GM18870 (cell line): Measurements from ENCODE around the gene CCL14.
"Not testable (repeated sequence)": the region's sequence is repeated elsewhere in the genome, so short reads cannot be mapped to it uniquely, and the experiment has no call there.

Source experiments
- ATAC-seq: cut with Tn5 transposase; IDR thresholded peaks from one replicate; pipeline ENCODE4 v1.9.1; 2021; ENCODE audit warnings: moderate library complexity; ENCODE audit not compliant: unreplicated experiment

CCL14 gene

GRCh38 chr17:35943537-35943936 lies 43.0 kb downstream of the CCL14 start, which contains the start of gene LYZL6:
TSS of gene LYZL6 (minus strand) at chr17:35943713. CDS start at chr17:35939356, 4,357 bp downstream.
- no peak for ATAC-seq

DNA sequence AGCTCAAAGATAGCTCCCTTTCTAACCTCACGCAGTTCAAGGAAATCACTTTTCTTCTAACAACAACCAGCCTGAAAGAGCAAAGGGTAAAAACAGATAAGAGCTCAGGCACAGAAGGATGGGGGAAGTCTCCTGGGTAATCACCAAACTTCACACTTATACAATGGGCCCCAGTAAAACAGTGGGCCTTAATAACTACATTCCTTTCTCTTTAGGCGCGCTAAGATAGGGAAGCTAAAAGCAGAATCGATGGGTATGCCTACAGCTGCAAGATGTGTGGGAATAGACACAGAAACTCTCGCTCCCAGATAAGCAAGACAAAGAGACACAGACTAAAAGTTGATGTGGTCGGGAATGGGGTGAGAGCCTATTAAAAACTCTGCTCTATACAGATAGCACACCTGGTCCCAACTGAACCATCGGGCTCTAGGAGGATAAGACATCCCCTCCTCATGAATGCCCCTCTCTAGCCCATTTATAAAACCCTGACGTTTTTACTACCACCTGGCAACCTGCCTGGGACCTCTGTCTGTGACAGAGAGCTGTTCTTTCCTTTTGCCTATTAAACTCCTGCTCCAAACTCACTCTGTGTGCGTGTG lies 43.8 kb downstream of the CCL14 start:
- ATAC-seq = no peak

DNA sequence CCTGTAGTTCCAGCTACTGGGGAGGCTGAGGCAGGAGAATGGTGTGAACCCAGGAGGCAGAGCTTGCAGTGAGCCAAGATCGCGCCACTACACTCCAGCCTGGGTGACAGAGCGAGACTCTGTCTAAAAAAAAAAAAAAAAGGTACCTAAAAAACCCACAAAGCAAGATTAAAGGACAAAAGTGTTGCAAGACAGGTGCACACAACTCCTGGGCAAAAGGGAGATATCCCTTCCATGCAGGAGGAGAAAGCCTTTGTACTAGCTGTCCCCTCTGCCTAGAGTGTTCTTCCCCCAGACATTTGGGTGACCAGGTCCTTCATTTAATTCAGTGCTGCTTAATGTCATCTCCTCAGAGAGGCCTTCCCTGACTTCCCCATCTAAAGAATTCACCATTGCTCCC lies 48.0 kb downstream of the CCL14 start:
- not testable (repeated sequence) for ATAC-seq

DNA sequence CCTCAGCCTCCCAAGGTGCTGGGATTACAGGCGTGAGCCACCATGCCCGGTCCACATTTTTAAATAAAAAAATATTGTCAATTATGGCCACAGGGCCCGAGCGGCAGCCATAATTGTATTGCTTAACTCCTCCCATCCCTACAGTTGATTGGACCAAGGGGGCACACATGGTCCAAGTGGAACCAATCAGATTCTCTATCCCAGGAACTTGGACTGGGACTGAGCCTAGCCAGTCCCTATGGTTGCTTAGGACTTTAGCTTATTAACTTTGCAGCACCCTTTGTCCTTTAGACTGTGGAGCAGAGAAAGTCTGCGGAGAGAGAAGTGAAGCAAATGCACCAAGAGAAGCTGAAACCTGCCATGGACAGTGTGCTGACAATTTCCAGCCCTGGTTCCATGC lies 50.5 kb downstream of the CCL14 start:
- no peak for ATAC-seq

GRCh38 chr17:35934760-35935159 lies 51.8 kb downstream of the CCL14 start:
- ATAC-seq = no peak
